HuH-7 (cell line): ENCODE measurements around the gene TMEM181.
"Not testable (repeated sequence)": the region's sequence is repeated elsewhere in the genome, so short reads cannot be mapped to it uniquely, and the experiment has no call there.

Experiments used
- DNase-seq: peaks from one replicate; pipeline ENCODE4 v3.0.0; 2011; ENCODE audit warnings: low spot score

Gene TMEM181, protein sequence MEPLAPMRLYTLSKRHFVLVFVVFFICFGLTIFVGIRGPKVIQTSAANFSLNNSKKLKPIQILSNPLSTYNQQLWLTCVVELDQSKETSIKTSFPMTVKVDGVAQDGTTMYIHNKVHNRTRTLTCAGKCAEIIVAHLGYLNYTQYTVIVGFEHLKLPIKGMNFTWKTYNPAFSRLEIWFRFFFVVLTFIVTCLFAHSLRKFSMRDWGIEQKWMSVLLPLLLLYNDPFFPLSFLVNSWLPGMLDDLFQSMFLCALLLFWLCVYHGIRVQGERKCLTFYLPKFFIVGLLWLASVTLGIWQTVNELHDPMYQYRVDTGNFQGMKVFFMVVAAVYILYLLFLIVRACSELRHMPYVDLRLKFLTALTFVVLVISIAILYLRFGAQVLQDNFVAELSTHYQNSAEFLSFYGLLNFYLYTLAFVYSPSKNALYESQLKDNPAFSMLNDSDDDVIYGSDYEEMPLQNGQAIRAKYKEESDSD

DNA sequence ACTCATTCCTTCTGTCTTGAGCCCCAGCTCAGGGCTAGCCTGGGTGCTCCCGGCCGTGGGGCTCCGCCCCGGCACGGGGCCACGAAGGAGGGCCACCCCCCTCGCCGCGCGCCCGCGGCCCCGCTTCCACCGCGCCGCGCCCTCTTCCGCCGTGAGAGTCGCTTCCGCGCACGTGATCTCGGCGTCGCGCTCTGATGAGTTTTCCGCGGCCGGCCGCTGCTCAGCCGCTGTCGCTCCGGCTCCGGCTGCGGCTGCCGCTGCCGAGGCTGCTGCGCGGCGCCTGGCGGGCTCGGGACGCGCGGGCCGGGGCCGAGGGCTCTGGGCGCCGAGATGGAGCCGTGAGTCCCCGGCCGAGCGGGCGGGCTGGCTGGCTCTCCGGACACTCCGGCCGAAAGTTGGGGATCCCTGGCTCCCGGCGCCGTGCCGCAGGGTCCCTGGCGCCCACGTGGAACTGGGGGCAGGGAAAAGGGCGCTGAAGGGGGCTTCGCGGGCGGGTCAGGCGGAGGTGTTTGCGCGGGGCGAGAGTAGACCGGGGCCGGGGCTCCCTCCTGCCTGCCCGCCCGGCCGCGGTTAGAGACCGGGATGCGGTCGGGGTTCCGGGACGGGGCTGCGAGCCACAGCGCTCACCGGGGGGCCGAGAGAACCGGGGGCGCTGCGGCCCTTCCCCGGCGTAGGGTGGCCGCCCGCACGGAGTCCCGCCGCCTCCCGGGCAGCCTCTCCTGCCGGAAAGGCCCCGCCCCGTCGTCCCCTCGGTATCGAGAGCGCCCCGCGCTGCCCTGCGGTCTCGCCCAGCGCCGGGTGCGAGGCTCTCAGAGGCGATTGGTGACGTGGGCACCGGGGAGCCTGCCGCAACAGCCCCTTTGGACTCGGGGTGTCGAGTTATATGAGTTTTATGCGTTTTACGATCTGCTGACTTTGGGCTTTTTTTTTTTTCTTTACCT, at the start of gene TMEM181:
TSS of gene TMEM181 (plus strand) at position 197 of the 941 bp plus-strand sequence. CDS start at position 331, 134 bp downstream.
- DNase-seq, result peak; percentile 87

DNA sequence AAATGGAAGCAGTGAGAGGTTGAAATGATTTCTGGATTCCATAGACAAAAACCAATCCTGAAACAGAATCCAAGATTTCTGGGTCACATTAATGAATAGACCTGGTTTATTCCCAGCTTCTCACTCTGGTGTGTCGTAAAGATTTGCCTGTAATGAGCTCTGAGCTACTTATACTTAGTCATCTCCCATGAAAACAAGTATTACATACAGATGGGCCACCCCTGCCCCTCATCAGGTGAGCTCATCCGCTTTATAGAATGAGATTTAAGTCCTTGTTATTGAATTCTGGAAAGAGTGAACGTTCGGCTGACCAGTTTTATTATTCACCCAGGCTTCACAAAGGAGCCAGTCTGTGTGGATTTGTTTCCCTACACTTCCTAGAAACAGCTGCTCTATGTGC, 47.1 kb upstream of the TMEM181 start:
- no peak for DNase-seq

DNA sequence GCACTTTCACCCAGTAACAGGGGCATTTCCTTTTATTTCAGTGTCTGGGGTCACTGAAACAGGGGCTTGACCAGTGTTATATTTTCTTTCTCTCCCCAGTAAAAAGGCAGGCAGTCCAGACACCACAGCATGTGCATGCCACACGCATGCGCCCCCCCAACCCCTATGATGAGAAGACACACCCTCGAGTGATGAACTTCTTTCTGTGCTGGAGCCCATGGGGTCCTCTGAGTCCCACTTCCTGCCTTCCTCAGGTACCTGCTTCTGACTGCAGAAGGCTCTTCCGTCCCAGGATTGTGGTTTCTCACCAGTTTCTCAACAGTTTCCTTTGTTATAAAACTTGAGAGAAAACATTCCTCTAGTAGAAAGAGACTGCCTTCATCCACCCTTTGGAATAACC, 45.7 kb upstream of the TMEM181 start:
- no peak for DNase-seq

DNA sequence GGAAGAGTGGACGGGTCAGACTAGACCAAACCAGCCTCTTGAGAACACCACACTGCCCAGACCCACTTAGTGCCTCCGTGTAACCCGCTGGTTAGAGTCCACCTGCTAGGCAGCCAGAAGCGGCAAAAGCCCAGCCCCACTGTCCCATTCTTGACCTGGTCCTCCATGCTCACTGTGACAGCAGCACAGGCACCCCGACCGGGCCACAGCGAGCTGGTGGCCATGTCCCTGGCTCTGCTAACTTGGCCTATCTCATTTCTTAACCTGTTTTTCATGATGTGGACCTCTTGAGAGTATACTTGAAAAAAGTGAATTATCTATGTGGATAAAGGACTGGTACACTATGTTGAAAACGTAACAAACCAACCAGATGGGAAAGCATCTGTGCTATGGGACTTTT, 44.9 kb upstream of the TMEM181 start:
- no peak for DNase-seq

DNA sequence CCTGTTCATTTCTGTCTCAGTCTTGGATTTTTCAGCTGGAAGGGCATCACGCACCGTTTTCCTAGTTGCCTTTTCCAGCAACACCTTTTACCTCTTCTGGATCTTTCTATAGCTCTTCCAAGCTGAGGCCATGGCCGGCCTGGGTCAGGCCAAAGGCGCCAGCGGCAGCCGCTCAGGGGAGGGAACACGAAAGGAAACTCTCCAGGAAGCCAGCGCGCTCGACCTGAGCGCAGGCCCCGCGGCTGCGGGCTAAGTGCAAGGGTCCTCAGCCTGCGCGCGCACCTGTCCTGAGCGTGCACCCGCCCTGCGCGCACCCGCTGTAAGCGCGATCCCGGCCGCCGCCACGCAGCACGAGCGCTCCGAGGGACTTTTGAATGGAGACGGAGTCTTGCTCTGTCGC, 43.8 kb upstream of the TMEM181 start:
- no peak for DNase-seq

DNA sequence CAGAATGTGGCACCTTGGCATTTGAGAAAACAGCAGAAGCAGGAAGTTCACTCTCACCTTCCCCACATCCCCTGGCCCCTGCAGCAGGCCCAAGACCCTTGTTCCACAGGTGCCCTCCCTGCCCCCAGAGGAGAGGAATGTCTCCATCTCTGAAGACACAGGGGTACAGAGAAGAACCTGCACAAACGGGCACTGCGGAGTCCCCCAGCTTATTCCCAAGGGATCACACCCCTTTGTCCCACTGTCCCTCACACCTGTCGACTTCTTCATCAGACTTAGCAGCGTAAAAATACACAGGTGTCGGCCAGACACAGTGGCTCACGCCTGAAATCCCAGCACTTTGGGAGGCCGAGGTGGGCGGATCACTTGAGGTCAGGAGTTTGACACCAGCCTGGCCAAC, 42.9 kb upstream of the TMEM181 start:
- DNase-seq, result no peak

DNA sequence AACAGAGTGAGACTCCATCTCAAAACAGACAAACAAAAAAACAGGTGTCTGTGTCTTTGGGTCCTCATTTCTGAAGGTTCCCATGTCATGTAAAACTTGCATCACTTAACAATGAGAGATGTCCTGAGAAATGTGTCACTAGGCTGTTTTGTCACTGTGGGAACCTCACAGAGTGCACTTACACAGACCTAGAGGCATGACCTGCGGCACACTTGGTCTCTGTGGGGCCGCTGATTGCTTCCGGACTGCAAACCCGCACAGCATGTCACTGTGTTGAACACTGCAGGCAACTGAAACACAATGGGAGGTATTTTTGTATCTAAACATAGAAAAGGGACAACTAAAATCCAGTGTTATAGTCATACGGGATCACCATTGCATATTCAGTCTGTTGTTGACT, 42.3 kb upstream of the TMEM181 start:
- no peak for DNase-seq

DNA sequence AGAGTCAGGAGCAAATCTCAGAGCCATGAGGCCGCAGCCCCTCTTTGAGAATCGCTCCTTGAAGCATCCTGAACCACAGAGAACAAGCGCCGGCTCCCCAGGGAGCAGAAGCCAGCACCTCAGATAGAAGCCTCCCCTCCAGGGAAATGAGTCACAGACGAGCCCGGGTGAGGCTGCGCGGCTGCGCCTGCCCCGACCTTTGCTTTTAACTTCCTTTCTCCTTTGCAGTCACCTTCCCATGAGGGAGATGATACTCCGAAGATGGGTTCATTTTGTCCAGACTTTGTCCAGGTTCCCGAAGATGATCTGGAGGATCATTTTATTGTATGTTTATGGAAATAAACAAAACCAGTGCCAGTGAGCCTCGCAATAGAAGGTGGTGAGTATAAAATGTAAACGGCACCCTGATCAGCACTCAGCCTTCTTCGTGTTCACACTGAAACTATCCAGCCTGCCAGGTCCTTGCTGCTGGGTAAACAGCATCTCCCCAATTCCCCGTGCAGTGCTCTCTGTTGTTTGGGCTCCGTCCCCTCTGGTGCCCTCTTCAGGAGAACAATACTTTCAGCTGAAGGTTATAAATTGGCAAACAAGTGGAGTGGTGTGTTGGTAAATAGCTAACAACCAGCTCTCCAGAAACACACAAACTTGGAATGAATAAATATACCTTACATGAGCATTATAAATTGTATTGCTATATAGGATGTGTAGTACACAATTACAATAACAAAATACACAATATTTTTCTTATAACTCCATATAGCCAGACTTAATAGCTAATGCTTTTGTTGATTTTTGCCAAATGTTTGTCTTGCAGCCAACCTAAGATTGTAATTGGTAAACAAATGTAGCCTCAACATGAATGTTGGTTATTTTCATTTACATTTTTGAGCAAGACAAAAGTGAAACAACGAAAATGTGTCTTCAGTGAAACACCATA, 41.4 kb upstream of the TMEM181 start:
- peak; percentile 60 for DNase-seq

DNA sequence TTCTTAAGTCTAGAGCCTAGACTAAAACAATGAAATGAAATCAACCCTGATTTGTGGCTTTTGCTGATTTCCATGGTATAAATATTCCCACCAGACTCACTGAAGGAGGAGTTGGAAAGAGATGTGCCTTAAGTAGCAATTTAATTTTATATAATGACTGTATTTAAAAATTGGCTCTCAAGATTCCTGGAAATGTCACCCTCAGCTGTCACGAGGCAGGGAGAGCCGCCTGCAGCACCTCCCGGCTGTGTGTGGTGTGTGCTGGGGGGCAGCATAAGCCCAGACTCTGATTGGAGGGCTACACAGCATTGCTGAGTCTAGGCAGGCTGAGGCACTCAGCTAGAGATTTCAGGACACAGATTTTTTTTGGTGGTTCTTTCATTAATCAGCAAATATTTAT, 40.6 kb upstream of the TMEM181 start:
- DNase-seq, result no peak

DNA sequence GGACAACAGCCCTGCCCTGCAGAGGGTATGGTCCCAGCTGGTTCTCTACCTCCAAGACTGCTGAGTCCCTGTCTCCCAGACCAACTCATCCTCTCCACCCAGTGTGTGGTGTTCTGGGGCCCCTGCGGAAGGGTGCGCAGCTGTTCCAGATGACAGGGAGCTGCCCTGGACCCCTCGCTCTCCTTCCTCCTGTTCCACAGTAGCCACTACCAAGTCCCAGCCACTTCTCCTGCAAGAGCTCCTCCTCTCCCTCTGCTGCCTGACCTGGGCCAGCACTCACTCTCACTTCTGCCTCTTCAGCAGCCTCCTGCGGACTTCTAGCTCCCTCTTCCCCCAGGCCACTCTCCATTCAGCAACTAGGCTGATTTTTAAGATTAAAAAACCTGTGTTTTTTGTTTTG, 40.1 kb upstream of the TMEM181 start:
- DNase-seq, result no peak

DNA sequence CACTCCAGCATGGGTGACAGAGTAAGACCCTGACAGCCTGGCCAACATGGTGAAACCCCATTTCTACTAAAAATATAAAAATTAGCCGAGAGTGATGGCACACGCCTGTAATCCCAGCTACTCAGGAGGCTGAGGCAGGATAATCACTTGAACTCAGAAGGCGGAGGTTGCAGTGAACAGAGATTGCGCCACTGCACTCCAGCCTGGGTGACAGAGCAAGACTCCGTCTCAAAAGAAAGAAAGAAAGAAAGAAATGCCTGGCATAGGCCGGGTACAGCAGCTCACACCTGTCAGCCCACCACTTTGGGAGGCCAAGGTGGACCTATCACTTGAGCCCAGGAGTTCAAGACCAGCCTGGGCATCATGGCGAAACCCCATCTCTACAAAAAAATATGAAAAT, 38.9 kb upstream of the TMEM181 start:
- DNase-seq, result not testable (repeated sequence)

DNA sequence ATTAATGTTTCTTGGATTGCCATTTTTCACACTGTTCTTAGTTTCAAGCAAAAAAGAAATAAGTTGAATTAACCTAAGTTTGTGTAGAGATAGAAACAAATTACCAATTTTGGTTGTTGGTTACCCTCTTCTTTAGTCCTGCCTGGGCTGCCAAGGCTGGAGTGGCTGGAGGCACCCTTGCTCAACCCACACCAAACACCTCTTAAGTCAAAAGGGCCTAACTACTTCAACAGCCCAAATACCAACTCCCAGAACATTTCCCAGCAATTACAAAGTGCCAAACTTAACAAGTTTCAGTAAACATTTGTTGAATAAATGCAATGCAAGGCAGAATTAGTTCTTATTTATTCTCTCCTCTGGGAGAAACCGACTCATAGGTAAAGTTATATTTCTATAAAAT, 38.1 kb upstream of the TMEM181 start:
- no peak for DNase-seq

DNA sequence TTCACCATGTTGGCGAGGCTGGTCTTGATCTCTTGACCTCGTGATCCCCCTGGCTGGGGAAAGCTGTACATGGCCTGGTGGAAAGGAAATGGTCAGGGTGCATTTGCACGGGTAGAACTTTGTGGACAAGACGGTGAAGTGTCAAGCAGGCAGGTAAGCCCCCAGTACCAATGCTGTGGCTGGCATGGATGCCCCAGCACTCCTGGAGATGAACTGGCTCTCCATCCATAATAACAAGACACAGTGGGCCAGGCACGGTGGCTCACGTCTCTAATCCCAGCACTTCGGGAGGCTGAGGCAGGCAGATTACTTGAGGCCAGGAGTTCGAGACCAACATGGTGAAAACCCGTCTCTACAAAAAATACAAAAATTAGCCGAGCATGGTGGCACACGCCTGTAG, 37.3 kb upstream of the TMEM181 start:
- no peak for DNase-seq

DNA sequence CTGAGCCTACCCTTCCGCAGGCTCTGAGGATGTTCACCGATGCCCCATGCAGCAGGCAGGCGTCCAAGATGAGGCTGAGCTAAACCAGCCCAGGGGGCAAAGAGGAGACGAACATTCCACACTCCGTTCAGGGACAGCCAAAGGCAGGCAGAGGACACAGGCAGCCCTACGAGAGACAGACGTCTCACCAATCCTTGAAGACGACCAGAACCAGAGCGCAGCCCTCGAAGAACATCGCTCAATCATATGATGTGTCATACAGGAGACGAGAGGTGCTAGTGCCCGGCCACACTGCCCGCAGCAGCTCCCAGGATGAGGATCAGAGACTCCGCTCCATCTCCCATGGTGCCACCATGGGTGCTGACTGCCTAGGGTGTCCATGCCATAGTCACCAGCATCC, 35.6 kb upstream of the TMEM181 start:
- DNase-seq, result no peak

DNA sequence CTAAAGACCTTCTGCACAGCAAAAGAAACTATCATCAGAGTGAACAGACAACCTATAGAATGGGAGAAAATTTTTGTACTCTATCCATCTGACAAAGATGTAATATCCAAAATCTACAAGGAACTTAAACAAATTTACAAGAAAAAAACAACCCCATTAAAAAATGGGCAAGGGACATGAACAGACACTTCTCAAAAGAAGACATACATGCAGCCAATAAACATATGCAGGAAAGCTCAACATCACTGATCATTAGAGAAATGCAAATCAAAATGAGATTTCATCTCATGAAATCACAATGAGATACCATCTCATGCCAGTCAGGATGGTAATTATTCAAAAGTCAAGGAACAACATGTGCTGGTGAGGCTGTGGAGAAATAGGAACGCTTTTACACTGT, 32.0 kb upstream of the TMEM181 start:
- DNase-seq, result not testable (repeated sequence)

DNA sequence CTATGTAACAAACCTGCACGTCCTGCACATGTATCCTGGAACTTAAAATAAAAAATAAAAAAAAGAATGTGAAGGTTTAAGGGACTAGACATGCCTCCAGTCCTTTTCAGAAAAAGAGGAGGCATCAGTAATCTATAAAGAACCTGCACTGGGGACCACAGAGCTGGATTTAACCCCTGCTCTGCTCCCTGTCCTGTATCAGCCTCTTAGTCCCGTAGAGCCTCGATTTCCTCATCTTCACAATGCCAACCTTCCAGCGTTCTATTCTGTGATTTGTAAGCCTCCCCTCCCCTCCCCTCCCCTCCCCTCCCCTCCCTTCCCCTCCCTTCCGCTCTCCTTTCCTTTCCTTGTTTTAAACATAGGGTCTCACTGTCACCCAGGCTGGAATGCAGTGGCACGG, 31.1 kb upstream of the TMEM181 start:
- DNase-seq, result no peak

DNA sequence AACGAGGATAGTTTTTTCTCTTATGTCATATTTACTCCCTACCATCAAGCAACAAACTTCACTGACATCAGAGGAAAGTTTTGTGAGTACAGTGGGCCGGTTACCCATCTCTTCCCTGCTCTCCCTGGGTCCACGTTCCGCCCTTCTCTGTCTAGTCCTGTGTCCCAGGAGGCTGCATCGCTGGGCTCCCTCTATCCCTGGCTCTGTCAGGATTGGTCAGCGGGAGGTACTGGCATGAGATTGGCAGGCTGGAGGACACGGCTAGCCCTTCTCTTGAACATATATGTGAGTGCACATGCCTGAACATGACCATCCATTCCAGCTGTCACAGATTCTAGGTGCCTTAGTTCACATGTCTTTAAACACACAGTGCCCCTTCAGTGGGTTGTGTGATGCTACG, 30.3 kb upstream of the TMEM181 start:
- no peak for DNase-seq

DNA sequence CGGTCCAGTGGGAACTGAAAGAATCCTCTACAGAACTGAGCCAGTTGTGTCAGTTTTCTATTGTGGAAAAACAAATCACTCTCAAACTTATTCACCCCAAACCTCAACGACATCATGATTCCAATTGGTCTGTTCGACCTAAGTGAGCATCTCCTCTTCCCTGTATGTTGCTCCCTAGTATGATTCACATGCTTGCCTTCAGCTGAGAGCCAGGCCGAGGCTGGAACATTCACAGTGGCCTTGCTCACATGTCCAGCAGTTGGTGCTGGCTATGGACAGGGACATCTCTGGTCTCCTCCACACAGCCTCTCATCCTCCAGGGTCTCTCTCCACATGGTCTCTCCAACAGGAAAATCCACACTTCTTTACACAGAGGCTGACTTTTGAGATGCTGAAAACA, 28.3 kb upstream of the TMEM181 start:
- DNase-seq, result no peak

DNA sequence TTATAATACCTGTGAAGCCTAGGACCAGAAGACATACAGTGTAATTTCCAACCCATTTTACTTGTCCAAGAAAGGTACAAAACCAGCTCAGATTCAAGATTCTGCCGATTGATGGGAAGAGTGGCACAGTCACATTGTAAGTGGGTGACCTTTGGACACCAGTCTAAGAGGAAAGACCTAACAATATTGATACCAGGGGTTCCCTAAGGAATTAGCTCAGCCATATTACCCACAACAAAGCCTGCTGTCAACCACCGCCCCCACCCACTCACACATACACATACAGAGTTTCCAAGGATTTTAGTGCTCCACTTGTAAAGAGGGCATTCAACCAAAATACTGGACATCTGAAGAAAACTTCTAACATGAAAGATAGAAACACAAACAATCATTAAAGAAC, 27.9 kb upstream of the TMEM181 start:
- no peak for DNase-seq

DNA sequence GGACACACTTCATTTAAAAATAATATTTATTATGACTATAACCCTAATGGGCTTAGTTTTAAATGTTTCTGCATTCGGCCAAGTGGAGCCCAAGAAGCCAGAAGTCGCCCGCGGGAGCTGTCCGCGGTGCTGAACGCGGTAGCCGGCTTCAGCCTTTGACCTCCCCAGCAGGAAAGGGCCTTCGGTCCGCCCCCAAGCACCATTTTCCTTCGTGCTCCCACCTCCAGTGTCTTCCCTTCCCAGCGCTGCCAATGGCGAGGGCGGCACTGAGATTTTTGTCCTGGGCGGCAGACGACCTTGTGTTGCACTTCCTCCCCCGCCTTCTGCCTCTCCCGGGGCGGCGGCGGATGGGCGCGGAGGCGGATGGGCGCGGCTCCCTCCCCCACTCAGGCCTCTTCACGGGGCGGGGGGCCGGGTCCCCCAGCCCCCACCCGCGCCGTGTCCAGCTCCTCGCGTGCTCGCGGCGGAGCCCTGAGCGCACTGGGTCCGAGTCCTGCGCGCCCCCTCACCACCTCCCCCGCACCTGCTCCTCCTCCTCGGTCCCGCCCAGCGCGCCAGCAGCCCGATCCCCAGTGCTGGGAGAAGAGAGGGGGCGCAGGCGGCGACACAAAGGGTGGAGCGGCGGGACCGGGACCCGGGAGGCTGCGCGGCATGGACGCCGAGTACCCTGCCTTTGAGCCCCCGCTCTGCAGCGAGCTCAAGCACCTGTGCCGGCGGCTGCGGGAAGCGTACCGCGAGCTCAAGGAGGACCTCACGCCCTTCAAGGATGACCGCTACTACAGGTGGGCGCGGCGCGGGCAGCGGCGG, 23.6 kb upstream of the TMEM181 start:
- peak; percentile 92 for DNase-seq
